Measurements from ENCODE around the gene KEAP1. TPM values are rescaled to one million over a fixed set of nuclear protein-coding genes. Genes with fewer than 3 reads are reported as not detected.
"Not testable (repeated sequence)": the region's sequence is repeated elsewhere in the genome, so short reads cannot be mapped to it uniquely, and the experiment has no call there.

KEAP1 gene
- total RNA-seq, 4 donors from 2014 or later, result 39.7 to 127 (median 56.8) TPM

- Histone ChIP-seq H3K27me3 (no peaks in the 10 kb centered on the region), H3K27ac (no peak overlapping the region), H3K4me3 (no peak overlapping the region), H3K9me3 (no peaks in the 10 kb centered on the region), H3K4me1 (peaks cover 0 to 4% of the 10 kb centered on the region in 2 donors), H3K36me3 (no peaks in the 10 kb centered on the region)
- no peak for TF ChIP-seq POLR2A (IDR thresholded peaks at IDR 0.05)
- TF ChIP-seq CTCF (IDR thresholded peaks at IDR 0.05), result no peak
- intact Hi-C loops (cut with DNase I; ENCODE audit: low total_unique reads), result no loop called here
- DNase-seq, result no peak
Observed at GRCh38 chr19:10464456-10464855, 38.7 kb downstream of the KEAP1 start.

- Histone ChIP-seq H3K36me3 (no peaks in the 10 kb centered on the region), H3K9me3 (no peaks in the 10 kb centered on the region), H3K27me3 (no peaks in the 10 kb centered on the region), H3K4me3 (no peak overlapping the region), H3K4me1 (peaks cover 0 to 4% of the 10 kb centered on the region in 2 donors), H3K27ac (no peak overlapping the region)
- no peak for DNase-seq
- TF ChIP-seq POLR2A (IDR thresholded peaks at IDR 0.05) (no peak), CTCF (IDR thresholded peaks at IDR 0.05) (no peak)
- intact Hi-C loops (cut with DNase I; ENCODE audit: low total_unique reads), result no loop called here
Observed at GRCh38 chr19:10462557-10462956, 40.6 kb downstream of the KEAP1 start.

GRCh38 chr19:10462042-10462441, 41.1 kb downstream of the KEAP1 start:
- intact Hi-C loops (cut with DNase I; ENCODE audit: low total_unique reads); H3K36me3 ChIP-seq: not testable (repeated sequence)

GRCh38 chr19:10461047-10461949, 41.9 kb downstream of the KEAP1 start:
- intact Hi-C loops (cut with DNase I; ENCODE audit: low total_unique reads), result no loop called here
- H3K36me3 ChIP-seq, result no peaks in the 10 kb centered on the region
- DNase-seq, result peak; percentile 94 to 96

More at GRCh38 chr19:10462042-10462441, 41.1 kb downstream of the KEAP1 start:
- not testable (repeated sequence) for H3K9me3 ChIP-seq, DNase-seq, H3K27me3 ChIP-seq, H3K4me3 ChIP-seq, H3K4me1 ChIP-seq
- peak overlapping the region in 1 of 2 donors; percentile 62 for H3K27ac ChIP-seq

GRCh38 chr19:10460714-10461046, 42.5 kb downstream of the KEAP1 start:
- no peak for DNase-seq
- Histone ChIP-seq H3K4me3 (no peak overlapping the region), H3K27me3 (no peaks in the 10 kb centered on the region)

More at GRCh38 chr19:10461047-10461949, 41.9 kb downstream of the KEAP1 start:
- Histone ChIP-seq H3K4me1 (peaks cover 0 to 4% of the 10 kb centered on the region in 2 donors), H3K9me3 (no peaks in the 10 kb centered on the region), H3K27me3 (no peaks in the 10 kb centered on the region), H3K27ac (peak overlapping the region in 1 of 2 donors; percentile 62), H3K4me3 (peak overlapping the region; percentile 23 to 38)
- TF ChIP-seq POLR2A (IDR thresholded peaks at IDR 0.05), result no peak
- no peak for TF ChIP-seq CTCF (IDR thresholded peaks at IDR 0.05)

GRCh38 chr19:10458733-10459132, 44.4 kb downstream of the KEAP1 start:
- DNase-seq; H3K9me3 ChIP-seq; H3K4me3 ChIP-seq; intact Hi-C loops (cut with DNase I; ENCODE audit: low total_unique reads); H3K27ac ChIP-seq; H3K36me3 ChIP-seq; H3K4me1 ChIP-seq; H3K27me3 ChIP-seq: not testable (repeated sequence)

More at GRCh38 chr19:10460714-10461046, 42.5 kb downstream of the KEAP1 start:
- no peak for TF ChIP-seq CTCF (IDR thresholded peaks at IDR 0.05)
- TF ChIP-seq POLR2A (IDR thresholded peaks at IDR 0.05), result no peak
- H3K4me1 ChIP-seq, result peaks cover 0 to 4% of the 10 kb centered on the region in 2 donors
- H3K9me3 ChIP-seq, result no peaks in the 10 kb centered on the region
- no peaks in the 10 kb centered on the region for H3K36me3 ChIP-seq
- peak overlapping the region in 1 of 2 donors; percentile 54 for H3K27ac ChIP-seq
- intact Hi-C loops (cut with DNase I; ENCODE audit: low total_unique reads), result no loop called here
